ENCODE results near the gene GPBP1L1.

Gene GPBP1L1

GRCh38 chr1:45622524-45623394 is 63.6 kb downstream of the GPBP1L1 start:
- Histone ChIP-seq H3K27me3 (ENCODE audit: control insufficient read depth, insufficient read depth, low read length) (no peaks in the 10 kb centered on the region), H3K9me3 (ENCODE audit: control insufficient read depth, insufficient read depth, low read length) (no peaks in the 10 kb centered on the region), H3K4me3 (ENCODE audit: low read depth, low read length) (no peak overlapping the region), H3K36me3 (ENCODE audit: control insufficient read depth, insufficient read depth, low read length) (peaks cover 18% of the 10 kb centered on the region), H3K4me1 (ENCODE audit: control insufficient read depth, insufficient read depth, low read length) (no peaks in the 10 kb centered on the region), H3K9ac (ENCODE audit: low read depth, low read length) (peak overlapping the region; percentile 4)

GRCh38 chr1:45621895-45622523 is 64.3 kb downstream of the GPBP1L1 start:
- peak overlapping the region; percentile 8 for H3K9ac ChIP-seq (ENCODE audit: low read depth, low read length)
- H3K36me3 ChIP-seq (ENCODE audit: control insufficient read depth, insufficient read depth, low read length), result peaks cover 24% of the 10 kb centered on the region

GRCh38 chr1:45621501-45621836 is 64.9 kb downstream of the GPBP1L1 start:
- H3K9ac ChIP-seq (ENCODE audit: low read depth, low read length), result no peak overlapping the region
- H3K4me3 ChIP-seq (ENCODE audit: low read depth, low read length), result no peak overlapping the region
- H3K27me3 ChIP-seq (ENCODE audit: control insufficient read depth, insufficient read depth, low read length), result no peaks in the 10 kb centered on the region
- H3K4me1 ChIP-seq (ENCODE audit: control insufficient read depth, insufficient read depth, low read length), result no peaks in the 10 kb centered on the region
- H3K36me3 ChIP-seq (ENCODE audit: control insufficient read depth, insufficient read depth, low read length), result peaks cover 24% of the 10 kb centered on the region
- H3K9me3 ChIP-seq (ENCODE audit: control insufficient read depth, insufficient read depth, low read length), result no peaks in the 10 kb centered on the region

More at GRCh38 chr1:45621895-45622523, 64.3 kb downstream of the GPBP1L1 start:
- no peaks in the 10 kb centered on the region for H3K4me1 ChIP-seq (ENCODE audit: control insufficient read depth, insufficient read depth, low read length)
- H3K27me3 ChIP-seq (ENCODE audit: control insufficient read depth, insufficient read depth, low read length), result no peaks in the 10 kb centered on the region
- H3K9me3 ChIP-seq (ENCODE audit: control insufficient read depth, insufficient read depth, low read length), result no peaks in the 10 kb centered on the region
- H3K4me3 ChIP-seq (ENCODE audit: low read depth, low read length), result no peak overlapping the region

- Histone ChIP-seq H3K27me3 (ENCODE audit: control insufficient read depth, insufficient read depth, low read length) (no peaks in the 10 kb centered on the region), H3K4me3 (ENCODE audit: low read depth, low read length) (no peak overlapping the region), H3K9ac (ENCODE audit: low read depth, low read length) (no peak overlapping the region), H3K4me1 (ENCODE audit: control insufficient read depth, insufficient read depth, low read length) (no peaks in the 10 kb centered on the region), H3K36me3 (ENCODE audit: control insufficient read depth, insufficient read depth, low read length) (peaks cover 29% of the 10 kb centered on the region), H3K9me3 (ENCODE audit: control insufficient read depth, insufficient read depth, low read length) (no peaks in the 10 kb centered on the region)
These were observed 65.5 kb downstream of the GPBP1L1 start for GRCh38 chr1:45620588-45621500.

GRCh38 chr1:45619149-45619921 is 67.0 kb downstream of the GPBP1L1 start:
- H3K9ac ChIP-seq (ENCODE audit: low read depth, low read length), result peak overlapping the region; percentile 47
- H3K36me3 ChIP-seq (ENCODE audit: control insufficient read depth, insufficient read depth, low read length), result peaks cover 41% of the 10 kb centered on the region
- H3K4me1 ChIP-seq (ENCODE audit: control insufficient read depth, insufficient read depth, low read length), result no peaks in the 10 kb centered on the region
- H3K4me3 ChIP-seq (ENCODE audit: low read depth, low read length), result no peak overlapping the region
- H3K27me3 ChIP-seq (ENCODE audit: control insufficient read depth, insufficient read depth, low read length), result no peaks in the 10 kb centered on the region
- H3K9me3 ChIP-seq (ENCODE audit: control insufficient read depth, insufficient read depth, low read length), result no peaks in the 10 kb centered on the region

GRCh38 chr1:45617618-45618017 is 68.7 kb downstream of the GPBP1L1 start:
- peaks cover 34% of the 10 kb centered on the region for H3K36me3 ChIP-seq (ENCODE audit: control insufficient read depth, insufficient read depth, low read length)
- H3K9me3 ChIP-seq (ENCODE audit: control insufficient read depth, insufficient read depth, low read length), result no peaks in the 10 kb centered on the region
- no peaks in the 10 kb centered on the region for H3K4me1 ChIP-seq (ENCODE audit: control insufficient read depth, insufficient read depth, low read length)
- H3K4me3 ChIP-seq (ENCODE audit: low read depth, low read length), result no peak overlapping the region
- H3K9ac ChIP-seq (ENCODE audit: low read depth, low read length), result no peak overlapping the region
- no peaks in the 10 kb centered on the region for H3K27me3 ChIP-seq (ENCODE audit: control insufficient read depth, insufficient read depth, low read length)

GRCh38 chr1:45615885-45616284 is 70.4 kb downstream of the GPBP1L1 start:
- no peak overlapping the region for H3K9ac ChIP-seq (ENCODE audit: low read depth, low read length)
- no peaks in the 10 kb centered on the region for H3K9me3 ChIP-seq (ENCODE audit: control insufficient read depth, insufficient read depth, low read length)
- H3K4me1 ChIP-seq (ENCODE audit: control insufficient read depth, insufficient read depth, low read length), result no peaks in the 10 kb centered on the region
- no peaks in the 10 kb centered on the region for H3K27me3 ChIP-seq (ENCODE audit: control insufficient read depth, insufficient read depth, low read length)
- peaks cover 41% of the 10 kb centered on the region for H3K36me3 ChIP-seq (ENCODE audit: control insufficient read depth, insufficient read depth, low read length)
- H3K4me3 ChIP-seq (ENCODE audit: low read depth, low read length), result no peak overlapping the region

GRCh38 chr1:45612941-45613579 is 73.3 kb downstream of the GPBP1L1 start:
- Histone ChIP-seq H3K4me3 (ENCODE audit: low read depth, low read length) (no peak overlapping the region), H3K36me3 (ENCODE audit: control insufficient read depth, insufficient read depth, low read length) (peaks cover 59% of the 10 kb centered on the region), H3K4me1 (ENCODE audit: control insufficient read depth, insufficient read depth, low read length) (no peaks in the 10 kb centered on the region), H3K27me3 (ENCODE audit: control insufficient read depth, insufficient read depth, low read length) (no peaks in the 10 kb centered on the region), H3K9me3 (ENCODE audit: control insufficient read depth, insufficient read depth, low read length) (no peaks in the 10 kb centered on the region), H3K9ac (ENCODE audit: low read depth, low read length) (no peak overlapping the region)

GRCh38 chr1:45610589-45611226 is 75.6 kb downstream of the GPBP1L1 start:
- H3K36me3 ChIP-seq (ENCODE audit: control insufficient read depth, insufficient read depth, low read length), result peaks cover 53% of the 10 kb centered on the region
- no peak overlapping the region for H3K9ac ChIP-seq (ENCODE audit: low read depth, low read length)
- H3K4me1 ChIP-seq (ENCODE audit: control insufficient read depth, insufficient read depth, low read length), result no peaks in the 10 kb centered on the region
- no peak overlapping the region for H3K4me3 ChIP-seq (ENCODE audit: low read depth, low read length)
- H3K9me3 ChIP-seq (ENCODE audit: control insufficient read depth, insufficient read depth, low read length), result no peaks in the 10 kb centered on the region
- no peaks in the 10 kb centered on the region for H3K27me3 ChIP-seq (ENCODE audit: control insufficient read depth, insufficient read depth, low read length)

- H3K27me3 ChIP-seq (ENCODE audit: control insufficient read depth, insufficient read depth, low read length), result no peaks in the 10 kb centered on the region
- no peaks in the 10 kb centered on the region for H3K4me1 ChIP-seq (ENCODE audit: control insufficient read depth, insufficient read depth, low read length)
- H3K9ac ChIP-seq (ENCODE audit: low read depth, low read length), result no peak overlapping the region
- H3K9me3 ChIP-seq (ENCODE audit: control insufficient read depth, insufficient read depth, low read length), result no peaks in the 10 kb centered on the region
- H3K4me3 ChIP-seq (ENCODE audit: low read depth, low read length), result no peak overlapping the region
- H3K36me3 ChIP-seq (ENCODE audit: control insufficient read depth, insufficient read depth, low read length), result peaks cover 43% of the 10 kb centered on the region
These were observed 77.9 kb downstream of the GPBP1L1 start for GRCh38 chr1:45608175-45609156.

All from iPS-15b (cell line).